Transverse colon (tissue), 4 donors: Measurements from ENCODE around the gene PDZD7. TPM values are rescaled to one million over a fixed set of nuclear protein-coding genes. Genes with fewer than 3 reads are reported as not detected.

ENCODE experiments used
- DNase-seq: peaks from one replicate; pipeline ENCODE4 v3.0.0-alpha.2; 2019
- H3K27ac ChIP-seq, 4 donors: fragments of 200-600 bp; sonication (generic); 2 replicates each; pipeline ENCODE4 v1.5.1; 2016 to 2018; ENCODE audit warnings: inconsistent platforms in 4 of 4
- H3K27me3 ChIP-seq: fragments of 200-600 bp; sonication (generic); 2 replicates; pipeline ENCODE4 v1.5.1; 2017; ENCODE audit warnings: inconsistent platforms
- H3K36me3 ChIP-seq, 4 donors: fragments of 200-600 bp; sonication (generic); 2 replicates each; pipeline ENCODE4 v1.5.1; 2017 to 2019; ENCODE audit warnings: inconsistent platforms in 4 of 4
- H3K4me1 ChIP-seq, 4 donors: fragments of 200-600 bp; sonication (generic); 2 replicates each; pipeline ENCODE4 v1.5.1; 2017 to 2020; ENCODE audit warnings: inconsistent platforms in 4 of 4
- H3K4me3 ChIP-seq, 4 donors: fragments of 200-600 bp; sonication (generic); 1 replicate in 1 of 4; 2 replicates in 3 of 4; pipeline versions ENCODE4 v1.5.1 to v1.6.1; 2017 to 2019; ENCODE audit warnings: inconsistent platforms in 4 of 4
- H3K9me3 ChIP-seq, 2 donors: fragments of 200-600 bp; sonication (generic); 2 replicates each; pipeline ENCODE4 v1.5.1; 2017 to 2019; ENCODE audit warnings: inconsistent platforms in 2 of 2
- EP300 ChIP-seq: sonication (generic); formaldehyde crosslinking; IDR thresholded peaks from one replicate; pipeline ENCODE4 v1.6.1; 2017; ENCODE audit warnings: antibody characterized with exemption, low read depth
- POLR2A ChIP-seq: fragments of 450-650 bp; IDR thresholded peaks from one replicate; pipeline ENCODE4 v1.6.1; 2016; ENCODE audit warnings: antibody characterized with exemption, mild to moderate bottlenecking, moderate library complexity
- POLR2AphosphoS5 ChIP-seq, 3 donors: sonication (generic); formaldehyde crosslinking; IDR thresholded peaks; one replicate each; pipeline ENCODE4 v1.6.1; 2016; ENCODE audit warnings: antibody characterized with exemption in 3 of 3
- WGBS, 2 donors: methylation state at CpG; one replicate each; pipeline ENCODE4 v1.1.5; 2018; ENCODE audit warnings: low coverage in 1 of 2; 5-methylcytosine and 5-hydroxymethylcytosine counted together
- in situ Hi-C, 4 donors: fragments of 200-750 bp; cut with MboI; loops; one replicate each; pipeline versions ENCODE4 v1.15.0 to v1.15.1; 2017; ENCODE audit warnings: low sequenced_read_pairs in 3 of 4, low pct_ligation_motif_present in 1 of 4, low pct_unique_long_range_greater_than_20kb in 1 of 4
- intact Hi-C: fragments of 100-400 bp; cut with DNase I; formaldehyde crosslinking; loops from one replicate; pipeline ENCODE4 v1.15.1; 2023; ENCODE audit warnings: low total_unique reads
- total RNA-seq, 4 donors: library from RNA; depleted of rRNA; stranded (reverse); fragments of >200 nt; gene quantifications; one replicate each; pipeline ENCODE4 v1.1.0, GENCODE V29; 2016
- TF ChIP-seq, protein P1 (sequence below), 5 experiments: fragments of 200-600 bp in 3 of 5; fragments of 450-650 bp in 2 of 5; sonication (generic) in 3 of 5; IDR thresholded peaks; 1 replicate in 2 of 5; 2 replicates in 3 of 5; pipeline ENCODE4 v1.5.1; 2016 to 2017; ENCODE audit warnings: antibody characterized with exemption in 5 of 5, inconsistent platforms in 3 of 5, mild to moderate bottlenecking in 2 of 5, moderate library complexity in 1 of 5

PDZD7 gene
- total RNA-seq, 4 donors from 2014 or later: 0.27 to 2.0 (median 0.64) TPM; not detected in 1

DNA sequence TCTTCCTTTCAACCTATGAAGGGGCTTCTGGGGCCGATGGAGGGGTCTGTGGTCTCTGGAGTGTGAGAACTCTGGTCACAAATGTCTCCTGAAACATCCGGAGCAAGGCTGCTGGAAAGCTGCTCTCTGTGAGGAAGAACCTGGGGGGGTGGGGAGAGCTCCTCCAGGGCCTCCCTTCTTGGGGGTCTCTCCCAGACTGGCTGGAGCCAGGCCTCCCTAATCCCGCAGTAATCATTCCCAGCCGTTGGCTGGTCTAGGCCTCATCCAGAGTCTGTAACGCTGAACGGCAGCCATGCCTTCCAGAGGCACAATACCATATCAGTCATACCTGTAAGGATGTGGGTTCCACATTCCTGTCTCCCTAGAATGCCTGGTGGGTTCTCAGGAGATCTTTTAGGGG is 35.7 kb downstream of the PDZD7 start:
- no peak overlapping the region for H3K4me3 ChIP-seq
- in situ Hi-C loops (no loop called here), intact Hi-C loops (no loop called here)
- no peak for DNase-seq
- TF ChIP-seq POLR2AphosphoS5 (IDR thresholded peaks at IDR 0.05): no peak
- TF ChIP-seq POLR2A: no peak
- TF ChIP-seq, protein P1, sequence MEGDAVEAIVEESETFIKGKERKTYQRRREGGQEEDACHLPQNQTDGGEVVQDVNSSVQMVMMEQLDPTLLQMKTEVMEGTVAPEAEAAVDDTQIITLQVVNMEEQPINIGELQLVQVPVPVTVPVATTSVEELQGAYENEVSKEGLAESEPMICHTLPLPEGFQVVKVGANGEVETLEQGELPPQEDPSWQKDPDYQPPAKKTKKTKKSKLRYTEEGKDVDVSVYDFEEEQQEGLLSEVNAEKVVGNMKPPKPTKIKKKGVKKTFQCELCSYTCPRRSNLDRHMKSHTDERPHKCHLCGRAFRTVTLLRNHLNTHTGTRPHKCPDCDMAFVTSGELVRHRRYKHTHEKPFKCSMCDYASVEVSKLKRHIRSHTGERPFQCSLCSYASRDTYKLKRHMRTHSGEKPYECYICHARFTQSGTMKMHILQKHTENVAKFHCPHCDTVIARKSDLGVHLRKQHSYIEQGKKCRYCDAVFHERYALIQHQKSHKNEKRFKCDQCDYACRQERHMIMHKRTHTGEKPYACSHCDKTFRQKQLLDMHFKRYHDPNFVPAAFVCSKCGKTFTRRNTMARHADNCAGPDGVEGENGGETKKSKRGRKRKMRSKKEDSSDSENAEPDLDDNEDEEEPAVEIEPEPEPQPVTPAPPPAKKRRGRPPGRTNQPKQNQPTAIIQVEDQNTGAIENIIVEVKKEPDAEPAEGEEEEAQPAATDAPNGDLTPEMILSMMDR (IDR thresholded peaks at IDR 0.05): no peak
- TF ChIP-seq EP300: no peak
- peaks cover 0 to 6% (median 3%) of the 10 kb centered on the region in 4 donors for H3K36me3 ChIP-seq
- H3K9me3 ChIP-seq: no peaks in the 10 kb centered on the region
- WGBS, 2 donors: 76% methylated on average over 6 of the region's 6 CpGs; no CpG with 5 or more reads in 1 of the 2 donors
- peaks cover 5 to 30% (median 19%) of the 10 kb centered on the region in 4 donors for H3K4me1 ChIP-seq
- no peak overlapping the region for H3K27ac ChIP-seq
- no peaks in the 10 kb centered on the region for H3K27me3 ChIP-seq

DNA sequence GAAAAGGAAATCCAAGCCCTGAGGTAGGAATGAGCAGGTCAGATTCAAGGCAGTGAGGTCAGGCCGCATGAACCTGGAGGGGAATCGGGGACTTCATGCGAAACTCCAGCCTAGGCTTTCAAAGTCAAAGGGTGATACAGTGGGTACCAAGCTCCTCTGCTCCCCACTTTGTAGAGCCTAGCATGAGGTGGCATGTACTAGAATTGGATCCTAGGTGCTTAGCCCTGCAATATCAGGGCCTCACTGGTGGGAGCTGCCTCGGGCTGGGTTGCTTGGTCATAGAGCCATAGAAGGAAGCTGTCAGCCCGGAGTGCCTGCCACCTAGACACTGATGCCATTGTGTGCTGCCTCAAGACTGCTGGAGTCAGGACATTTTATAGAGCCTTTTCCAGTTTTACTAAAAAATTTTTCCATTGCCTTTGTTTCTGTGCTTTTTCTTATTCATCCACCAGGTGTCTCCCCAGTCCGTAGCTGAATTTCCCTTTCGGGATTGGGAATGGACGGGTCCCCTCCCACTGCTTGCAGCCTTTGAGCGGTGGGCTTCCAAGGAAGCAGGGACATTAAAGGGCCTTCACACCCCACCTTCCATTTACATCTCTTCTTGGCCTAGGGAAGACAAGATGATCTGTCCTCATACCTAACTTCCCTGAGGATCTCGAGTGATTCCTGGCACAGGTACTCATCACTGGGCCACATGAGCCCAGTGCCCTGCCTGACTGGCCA is 36.8 kb downstream of the PDZD7 start:
- WGBS, 2 donors: 32 to 54% methylated on average over 5 to 10 of the region's 10 CpGs
- no peak overlapping the region for H3K27ac ChIP-seq
- no peaks in the 10 kb centered on the region for H3K27me3 ChIP-seq
- H3K9me3 ChIP-seq: no peaks in the 10 kb centered on the region
- peaks cover 0 to 6% (median 3%) of the 10 kb centered on the region in 4 donors for H3K36me3 ChIP-seq
- no peak overlapping the region for H3K4me3 ChIP-seq
- peaks cover 5 to 29% (median 18%) of the 10 kb centered on the region in 4 donors for H3K4me1 ChIP-seq
- no peak for DNase-seq
- intact Hi-C loops (loop anchor here (1.0 kb wide), 1 partner anchor 20 kb away; no protein-coding TSS in a partner anchor), in situ Hi-C loops (no loop called here)
- no peak for TF ChIP-seq EP300
- TF ChIP-seq, protein P1 (IDR thresholded peaks at IDR 0.05): peak; percentile 58 to 77 (median 67)
- TF ChIP-seq POLR2A: no peak
- no peak for TF ChIP-seq POLR2AphosphoS5 (IDR thresholded peaks at IDR 0.05)

GRCh38 chr10:100989088-100989487 is 41.8 kb downstream of the PDZD7 start:
- Histone ChIP-seq H3K4me3 (no peak overlapping the region), H3K4me1 (peaks cover 17 to 27% (median 22%) of the 10 kb centered on the region in 4 donors), H3K27me3 (no peaks in the 10 kb centered on the region), H3K27ac (no peak overlapping the region), H3K9me3 (no peaks in the 10 kb centered on the region), H3K36me3 (peaks cover 0 to 6% (median 3%) of the 10 kb centered on the region in 4 donors)
- DNase-seq: no peak
- WGBS, 2 donors: 91 to 92% methylated on average over 6 to 21 of the region's 21 CpGs
- intact Hi-C loops: no loop called here
- TF ChIP-seq EP300 (no peak), POLR2AphosphoS5 (IDR thresholded peaks at IDR 0.05) (no peak), POLR2A (no peak)
- TF ChIP-seq, protein P1 (IDR thresholded peaks at IDR 0.05): no peak
- in situ Hi-C loops: no loop called here

DNA sequence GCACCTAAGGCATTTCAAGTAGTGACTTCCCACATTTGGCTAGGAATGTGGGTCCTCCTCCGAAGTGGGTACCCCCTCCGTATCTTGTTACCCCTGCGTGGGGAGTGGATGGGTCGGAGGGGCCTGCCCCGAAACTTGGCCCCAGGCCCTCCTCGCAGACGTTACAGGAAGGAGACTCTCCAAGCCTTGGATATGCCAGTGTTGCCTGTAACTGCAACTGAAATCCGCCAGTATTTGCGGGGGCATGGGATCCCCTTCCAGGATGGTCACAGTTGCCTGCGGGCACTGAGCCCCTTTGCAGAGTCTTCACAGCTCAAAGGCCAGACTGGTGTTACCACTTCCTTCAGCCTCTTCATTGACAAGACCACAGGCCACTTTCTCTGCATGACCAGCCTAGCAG is 42.8 kb downstream of the PDZD7 start:
- DNase-seq: no peak
- Histone ChIP-seq H3K27ac (no peak overlapping the region), H3K4me1 (peaks cover 17 to 27% (median 22%) of the 10 kb centered on the region in 4 donors), H3K4me3 (peak overlapping the region in 3 of 4 donors; percentile 63 to 92 (median 71)), H3K9me3 (no peaks in the 10 kb centered on the region), H3K27me3 (no peaks in the 10 kb centered on the region), H3K36me3 (peaks cover 0 to 4% (median 3%) of the 10 kb centered on the region in 4 donors)
- intact Hi-C loops: no loop called here
- TF ChIP-seq POLR2AphosphoS5 (IDR thresholded peaks at IDR 0.05) (no peak), POLR2A (no peak), EP300 (no peak)
- TF ChIP-seq, protein P1 (IDR thresholded peaks at IDR 0.05): no peak
- in situ Hi-C loops: no loop called here
- WGBS, 2 donors: 76% methylated on average over 10 of the region's 10 CpGs; no CpG with 5 or more reads in 1 of the 2 donors
